Hematopoietic multipotent progenitor cell (in vitro differentiated cells): Measurements from ENCODE around the gene TTI1. TPM values are rescaled to one million over a fixed set of nuclear protein-coding genes. Genes with fewer than 3 reads are reported as not detected.
"Not testable (repeated sequence)": the region's sequence is repeated elsewhere in the genome, so short reads cannot be mapped to it uniquely, and the experiment has no call there.

Source experiments
- DNase-seq, 3 donors: peaks; one replicate each; pipeline ENCODE4 v3.0.0-alpha.2; 2011 to 2015; ENCODE audit warnings: low read depth in 2 of 3, low spot score in 2 of 3
- total RNA-seq: library from RNA; depleted of rRNA; stranded (reverse); fragments of >200 nt; gene quantifications from one replicate; pipeline ENCODE4 v1.2.3, GENCODE V29; 2012

TTI1 gene
- total RNA-seq, 1 donor: 14.8 TPM

GRCh38 chr20:38012332-38012731 is 20.9 kb downstream of the TTI1 start:
- DNase-seq: no peak

DNA sequence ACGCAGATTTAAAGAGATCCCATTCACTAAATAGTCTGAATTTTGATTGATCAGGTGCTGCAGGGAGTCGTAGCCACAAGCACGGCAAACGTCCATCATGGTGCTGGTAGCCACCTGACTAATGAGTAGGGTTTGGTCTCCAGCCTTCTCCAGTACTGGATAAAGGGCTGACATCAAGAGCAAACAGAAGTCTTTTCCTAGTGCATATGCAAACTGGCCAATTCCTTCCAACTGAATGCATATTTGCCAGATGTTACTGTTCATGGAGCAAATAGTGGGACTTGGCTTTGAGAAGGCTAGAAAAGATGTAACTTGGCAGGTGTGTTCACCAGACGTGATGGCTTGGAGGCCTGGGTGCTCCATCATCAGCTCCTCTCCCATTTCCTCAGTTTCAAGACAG is 21.6 kb downstream of the TTI1 start:
- no peak for DNase-seq

- not testable (repeated sequence) for DNase-seq
These were observed 23.8 kb downstream of the TTI1 start for GRCh38 chr20:38009416-38009815.

GRCh38 chr20:38008233-38008944 is 24.9 kb downstream of the TTI1 start:
- no peak for DNase-seq

DNA sequence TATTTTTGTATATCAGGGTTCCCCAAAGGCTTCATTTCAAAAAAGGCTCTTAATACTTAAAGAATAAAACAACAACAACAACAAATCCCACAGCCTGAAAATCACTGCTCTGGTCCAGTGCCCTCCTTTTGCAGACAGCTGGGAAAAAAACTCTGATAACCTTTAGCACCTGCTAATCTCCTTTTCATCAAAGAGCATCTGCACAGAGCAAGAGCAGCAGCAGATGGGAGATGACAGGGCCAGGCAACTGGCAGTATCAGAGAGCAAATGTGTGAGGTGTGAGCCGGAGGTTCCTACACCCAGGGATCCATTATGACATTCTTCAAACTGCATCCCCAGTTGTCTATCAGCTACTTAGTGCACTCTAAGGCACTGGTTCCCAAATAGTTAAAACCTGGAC is 25.7 kb downstream of the TTI1 start:
- DNase-seq: no peak

- no peak for DNase-seq
These were observed 27.4 kb downstream of the TTI1 start for GRCh38 chr20:38005903-38006302.

- DNase-seq: no peak
These were observed 28.8 kb downstream of the TTI1 start for GRCh38 chr20:38004416-38004815.

GRCh38 chr20:38002422-38002821 is 30.8 kb downstream of the TTI1 start:
- no peak for DNase-seq

- DNase-seq: no peak
These were observed 31.3 kb downstream of the TTI1 start for GRCh38 chr20:38001981-38002380.

DNA sequence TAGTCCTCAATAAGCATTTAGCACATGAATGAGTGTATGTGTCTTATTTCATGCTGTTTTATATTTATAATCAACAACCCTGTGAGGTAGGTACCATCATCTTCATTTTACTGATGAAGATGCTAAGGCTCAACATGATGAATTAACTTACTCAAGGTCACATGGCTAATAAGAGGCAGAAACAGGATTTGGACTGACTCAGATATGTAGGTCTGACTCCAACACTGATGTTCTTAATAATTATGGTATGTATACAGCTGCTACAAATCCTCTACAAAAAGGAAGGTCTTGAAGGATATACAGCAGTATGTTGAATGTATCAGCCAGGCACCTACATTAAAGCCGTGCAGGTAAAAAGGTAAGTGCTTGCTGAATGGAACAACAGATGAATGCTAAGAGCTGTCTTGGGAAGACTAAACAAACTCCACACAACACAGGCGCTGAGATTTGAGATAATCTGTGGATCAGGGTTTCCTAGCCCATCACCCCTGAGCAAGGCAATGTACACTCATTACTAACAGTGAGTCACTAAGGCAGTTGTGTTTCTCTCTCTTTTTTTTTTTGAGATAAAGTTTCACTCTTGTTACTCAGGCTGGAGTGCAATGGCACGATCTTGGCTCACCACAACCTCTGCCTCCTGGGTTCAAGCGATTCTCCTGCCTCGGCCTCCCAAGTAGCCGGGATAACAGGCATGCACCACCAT is 31.9 kb downstream of the TTI1 start:
- DNase-seq: no peak

DNA sequence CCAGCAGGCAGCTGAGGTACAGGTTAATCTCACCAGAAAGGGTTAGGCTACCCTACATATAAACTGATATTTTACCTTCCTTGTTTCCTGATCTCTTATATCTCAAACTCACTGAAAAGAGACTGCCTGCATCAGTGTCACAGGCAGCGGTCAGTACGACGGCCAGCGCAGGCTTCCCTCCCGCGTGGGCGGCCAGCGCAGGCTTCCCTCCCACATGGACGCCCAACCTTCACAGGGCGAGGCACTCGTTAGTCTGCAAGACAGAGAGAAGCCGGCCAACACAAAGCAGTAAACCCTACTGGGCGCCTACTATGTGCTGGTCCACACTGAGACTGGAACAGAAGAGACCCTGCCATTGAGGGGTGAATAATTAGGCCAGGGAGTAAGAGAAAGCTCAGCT is 33.0 kb downstream of the TTI1 start:
- DNase-seq: no peak

GRCh38 chr20:37999526-38000263 is 33.6 kb downstream of the TTI1 start:
- DNase-seq: no peak

- DNase-seq: no peak
These were observed 35.7 kb downstream of the TTI1 start for GRCh38 chr20:37997516-37997915.

DNA sequence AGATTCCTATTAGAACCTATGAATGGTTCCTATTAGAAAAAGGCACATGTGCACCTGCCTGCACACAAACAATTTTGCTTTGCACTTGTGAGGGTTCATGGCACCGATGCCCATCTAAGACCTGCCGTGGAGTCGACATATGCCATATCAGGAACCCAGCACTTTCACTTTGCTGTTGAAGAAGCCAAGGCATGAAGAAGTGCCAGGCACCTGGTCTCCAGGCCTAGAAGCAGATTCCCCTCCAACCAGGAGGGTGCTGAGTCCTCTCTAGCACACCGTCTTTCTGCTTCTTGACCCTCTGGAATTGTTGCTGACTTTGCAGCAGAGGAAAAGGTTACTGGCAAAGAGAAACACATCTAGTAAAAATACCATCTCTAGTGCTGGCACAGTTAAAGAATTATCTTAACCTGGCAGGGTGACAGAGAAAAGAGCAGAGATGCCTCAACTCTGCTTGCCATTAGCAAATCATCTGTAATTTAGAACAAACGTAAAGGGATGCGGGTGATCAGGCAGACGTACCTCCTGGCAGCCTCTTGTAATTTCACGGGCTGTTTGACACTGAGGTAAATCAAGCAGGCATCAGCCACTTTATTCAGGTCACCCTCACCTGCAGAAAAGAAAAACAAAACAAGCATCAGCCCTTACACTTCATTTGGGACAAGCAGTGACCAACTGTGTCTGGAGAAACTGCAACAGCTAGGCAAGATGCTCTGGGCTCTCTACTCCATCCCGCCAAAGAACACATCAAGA is 37.2 kb downstream of the TTI1 start:
- no peak for DNase-seq

DNA sequence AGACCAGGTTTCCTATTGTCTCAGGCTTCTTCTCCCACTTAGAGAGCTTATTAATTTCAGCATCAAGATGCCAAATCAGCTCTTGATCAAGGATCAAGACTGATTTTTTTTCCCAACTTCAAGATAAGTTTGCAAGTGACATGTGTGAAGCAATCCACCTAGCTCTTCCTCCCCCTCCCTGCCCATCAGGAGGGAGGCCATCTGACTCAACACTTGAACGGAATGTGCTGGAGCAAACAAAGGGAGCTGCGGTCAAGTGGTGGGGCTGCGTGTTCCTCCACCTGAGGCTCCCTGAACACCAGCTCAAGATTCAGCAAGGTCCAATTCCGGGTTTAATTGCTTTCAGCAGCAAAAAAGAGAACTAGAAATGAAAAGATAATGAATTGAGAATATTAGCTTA is 38.7 kb downstream of the TTI1 start:
- no peak for DNase-seq

DNA sequence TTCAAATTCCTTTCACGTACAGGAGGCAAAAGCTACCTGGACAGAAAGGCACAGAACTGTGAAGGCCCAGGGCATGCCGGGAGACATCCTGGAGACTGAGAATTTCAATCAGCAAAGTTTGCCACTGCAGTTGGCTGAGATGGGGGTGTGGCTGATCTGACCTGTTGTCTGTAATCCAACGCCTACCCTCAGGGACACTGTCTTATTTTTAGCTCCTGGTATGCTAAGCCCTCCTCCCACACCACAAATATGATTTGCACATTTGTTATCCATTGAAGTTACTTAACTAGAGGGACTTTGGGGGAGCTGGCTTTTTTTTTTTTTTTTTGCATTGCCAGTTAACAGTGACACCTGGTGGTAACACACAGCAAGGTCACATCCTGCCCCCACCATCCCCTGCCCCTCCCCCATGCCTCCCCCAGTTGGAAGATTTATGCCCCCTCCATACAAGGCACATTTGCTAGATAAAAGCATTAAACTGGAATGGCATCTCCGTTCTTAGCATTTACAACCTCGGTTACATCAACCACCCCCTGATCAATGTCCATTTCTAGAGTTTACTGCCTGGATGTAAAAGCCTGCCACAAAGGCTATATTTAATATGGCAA is 40.4 kb downstream of the TTI1 start:
- peak in 2 of 3 donors; percentile 36 to 49 for DNase-seq

GRCh38 chr20:37991908-37992307 is 41.3 kb downstream of the TTI1 start:
- no peak for DNase-seq

DNA sequence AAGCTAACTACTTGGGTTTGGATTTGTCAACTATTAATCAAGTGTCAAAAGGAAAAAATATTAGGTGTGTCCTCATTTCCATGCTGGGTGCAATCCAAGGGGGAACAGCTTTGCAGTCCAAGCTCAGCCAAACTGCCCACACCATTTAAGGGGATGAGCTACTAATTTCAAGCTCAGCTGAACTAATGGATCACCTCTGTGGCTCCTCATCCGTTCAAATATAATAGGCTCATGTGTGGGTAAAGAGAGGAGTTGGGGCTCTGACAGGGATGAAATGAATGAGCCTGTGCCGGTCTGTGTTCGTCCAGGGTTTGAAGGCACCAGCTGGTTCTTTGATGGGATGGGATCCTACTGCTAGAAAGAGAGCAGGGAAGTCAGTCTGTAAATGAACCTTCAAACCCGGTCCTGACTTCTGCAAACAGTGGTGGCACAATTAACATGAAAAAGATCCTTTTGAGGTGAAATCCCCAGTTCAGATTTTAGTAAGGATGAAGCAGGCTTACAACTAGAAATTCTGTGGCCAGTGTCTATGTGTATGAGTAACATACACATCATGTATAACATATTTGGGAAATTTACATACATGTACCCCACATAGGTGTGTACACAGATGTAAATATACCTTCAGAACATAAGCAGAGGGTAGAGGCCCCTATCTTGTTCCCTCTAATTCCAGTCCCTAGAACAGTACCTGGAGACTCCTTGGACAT is 41.9 kb downstream of the TTI1 start:
- DNase-seq: no peak

- DNase-seq: peak in 2 of 3 donors; percentile 78 to 85
These were observed 42.6 kb downstream of the TTI1 start for GRCh38 chr20:37990571-37991151.
